Fibroblast of mammary gland (primary cell): ENCODE measurements around the gene TRIM40.
"Not testable (repeated sequence)": the region's sequence is repeated elsewhere in the genome, so short reads cannot be mapped to it uniquely, and the experiment has no call there.

Experiments used
- DNase-seq: peaks from one replicate; pipeline ENCODE4 v3.0.0-alpha.2; 2010; ENCODE audit warnings: low read depth
- H3K4me3 ChIP-seq: 2 replicates; pipeline ENCODE4 v1.5.1; 2011; ENCODE audit warnings: low read depth, mild to moderate bottlenecking, low read length, moderate library complexity; ENCODE audit not compliant: control insufficient read depth
- TF ChIP-seq, protein P1 (sequence below): conservative IDR thresholded peaks from 2 replicates; pipeline ENCODE4 v1.5.1; 2011; ENCODE audit warnings: low read depth, low read length, inconsistent platforms; ENCODE audit not compliant: control insufficient read depth, insufficient read depth

Gene TRIM40

DNA sequence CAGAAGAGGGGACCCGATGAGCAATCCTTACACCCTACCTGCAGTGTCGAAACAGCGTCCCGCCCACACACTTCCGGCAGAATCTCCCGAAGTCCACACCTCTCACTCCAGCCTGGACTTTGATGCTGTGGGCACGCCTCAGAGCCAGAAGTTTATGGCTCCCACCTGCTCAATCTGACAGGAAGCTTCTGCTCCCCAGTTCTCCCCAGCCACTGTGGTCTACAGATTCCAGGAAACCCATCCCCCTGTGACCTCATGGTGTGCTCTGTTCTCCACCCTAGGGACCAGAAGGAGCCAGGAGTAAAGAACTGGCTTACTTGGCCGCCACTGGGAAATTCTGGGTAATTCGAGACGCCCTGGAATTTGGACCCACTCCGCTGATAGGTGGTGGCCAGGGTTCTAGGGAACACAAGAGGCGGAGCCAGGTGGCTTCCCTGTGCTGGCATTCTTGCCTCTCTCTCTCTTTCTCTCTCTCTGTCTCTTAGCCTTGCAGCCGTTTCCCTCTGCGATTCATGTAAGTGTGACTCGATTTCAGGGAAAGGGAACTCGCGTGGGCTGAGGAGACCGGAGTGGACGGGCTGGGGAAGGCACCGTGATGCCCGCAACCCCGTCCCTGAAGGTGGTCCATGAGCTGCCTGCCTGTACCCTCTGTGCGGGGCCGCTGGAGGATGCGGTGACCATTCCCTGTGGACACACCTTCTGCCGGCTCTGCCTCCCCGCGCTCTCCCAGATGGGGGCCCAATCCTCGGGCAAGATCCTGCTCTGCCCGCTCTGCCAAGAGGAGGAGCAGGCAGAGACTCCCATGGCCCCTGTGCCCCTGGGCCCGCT, 27.4 kb downstream of the TRIM40 start, which contains the start of gene TRIM15:
Gene TRIM15 (plus strand): TSS at position 457 of the 828 bp plus-strand sequence. CDS start 139 bp downstream, at position 596.
- TF ChIP-seq, protein P1, sequence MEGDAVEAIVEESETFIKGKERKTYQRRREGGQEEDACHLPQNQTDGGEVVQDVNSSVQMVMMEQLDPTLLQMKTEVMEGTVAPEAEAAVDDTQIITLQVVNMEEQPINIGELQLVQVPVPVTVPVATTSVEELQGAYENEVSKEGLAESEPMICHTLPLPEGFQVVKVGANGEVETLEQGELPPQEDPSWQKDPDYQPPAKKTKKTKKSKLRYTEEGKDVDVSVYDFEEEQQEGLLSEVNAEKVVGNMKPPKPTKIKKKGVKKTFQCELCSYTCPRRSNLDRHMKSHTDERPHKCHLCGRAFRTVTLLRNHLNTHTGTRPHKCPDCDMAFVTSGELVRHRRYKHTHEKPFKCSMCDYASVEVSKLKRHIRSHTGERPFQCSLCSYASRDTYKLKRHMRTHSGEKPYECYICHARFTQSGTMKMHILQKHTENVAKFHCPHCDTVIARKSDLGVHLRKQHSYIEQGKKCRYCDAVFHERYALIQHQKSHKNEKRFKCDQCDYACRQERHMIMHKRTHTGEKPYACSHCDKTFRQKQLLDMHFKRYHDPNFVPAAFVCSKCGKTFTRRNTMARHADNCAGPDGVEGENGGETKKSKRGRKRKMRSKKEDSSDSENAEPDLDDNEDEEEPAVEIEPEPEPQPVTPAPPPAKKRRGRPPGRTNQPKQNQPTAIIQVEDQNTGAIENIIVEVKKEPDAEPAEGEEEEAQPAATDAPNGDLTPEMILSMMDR, result no peak
- DNase-seq, result no peak
- H3K4me3 ChIP-seq, result no peak within 1 kb of the TSS

DNA sequence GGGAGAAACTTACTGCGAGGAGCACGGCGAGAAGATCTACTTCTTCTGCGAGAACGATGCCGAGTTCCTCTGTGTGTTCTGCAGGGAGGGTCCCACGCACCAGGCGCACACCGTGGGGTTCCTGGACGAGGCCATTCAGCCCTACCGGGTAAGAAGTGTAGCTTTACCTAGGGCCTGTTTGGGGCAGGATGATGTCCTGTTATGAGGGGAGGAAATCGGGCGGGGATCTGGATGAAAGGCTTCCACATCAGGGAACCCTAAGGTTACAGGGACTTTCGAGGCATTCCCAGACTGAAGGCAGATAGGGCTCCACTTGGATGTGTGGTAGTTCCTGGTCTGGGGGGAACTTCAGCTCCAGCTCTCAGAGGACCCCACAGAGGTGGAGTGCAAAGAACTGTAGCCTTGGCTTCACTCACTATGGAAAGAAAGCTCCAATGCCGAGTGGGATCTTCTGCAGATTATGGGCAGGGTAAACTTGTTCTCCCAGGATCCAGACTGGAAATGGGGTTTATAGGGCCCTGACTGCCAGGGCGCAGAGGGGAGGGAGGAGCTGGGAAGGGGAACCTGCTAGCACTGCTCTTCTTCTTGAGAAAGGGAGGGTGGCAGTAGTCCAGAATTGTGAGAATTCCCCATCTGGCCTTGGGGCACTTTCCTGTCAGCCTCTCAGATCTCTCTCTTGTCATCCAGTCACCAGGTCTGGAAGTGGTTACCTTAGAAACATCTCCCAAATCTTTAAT, 28.1 kb downstream of the TRIM40 start:
- TF ChIP-seq, protein P1, result no peak
- no peak for DNase-seq
- H3K4me3 ChIP-seq, result no peak overlapping the region

DNA sequence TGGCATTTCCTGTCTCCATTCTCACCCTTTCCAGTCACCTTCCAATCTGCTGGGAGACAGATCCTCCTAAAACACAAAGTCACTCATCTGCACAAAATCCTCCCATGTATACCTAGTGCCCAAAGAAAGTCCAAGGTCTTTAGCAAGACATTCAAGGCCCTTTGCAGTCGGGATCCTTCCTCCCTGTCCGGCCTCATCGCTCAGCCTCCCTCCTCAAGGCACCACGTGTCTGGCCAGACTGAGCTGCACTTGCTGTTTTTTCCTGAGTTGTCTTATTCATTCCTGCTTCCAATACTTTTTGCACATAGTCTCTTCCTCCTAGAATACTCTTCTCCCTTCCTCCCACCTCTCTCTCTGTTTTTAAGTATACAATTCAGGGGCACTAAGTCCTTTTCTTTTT, 28.8 kb downstream of the TRIM40 start:
- no peak for DNase-seq
- TF ChIP-seq, protein P1, result no peak
- no peak overlapping the region for H3K4me3 ChIP-seq

DNA sequence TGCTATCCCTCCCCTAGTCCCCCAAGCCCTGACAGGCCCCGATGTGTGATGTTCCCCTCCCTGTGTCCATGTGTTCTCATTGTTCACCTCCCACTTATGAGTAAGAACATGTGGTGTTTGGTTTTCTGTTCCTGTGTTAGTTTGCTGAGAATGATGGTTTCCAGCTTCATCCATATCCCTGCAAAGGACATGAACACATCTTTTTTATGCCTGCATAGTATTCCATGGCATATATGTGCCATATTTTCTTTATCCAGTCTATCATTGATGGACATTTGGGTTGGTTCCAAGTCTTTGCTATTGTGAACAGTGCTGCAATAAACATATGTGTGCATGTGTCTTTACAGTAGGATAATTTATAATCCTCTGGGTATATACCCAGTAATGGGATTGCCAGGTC, 29.3 kb downstream of the TRIM40 start:
- not testable (repeated sequence) for H3K4me3 ChIP-seq, DNase-seq

DNA sequence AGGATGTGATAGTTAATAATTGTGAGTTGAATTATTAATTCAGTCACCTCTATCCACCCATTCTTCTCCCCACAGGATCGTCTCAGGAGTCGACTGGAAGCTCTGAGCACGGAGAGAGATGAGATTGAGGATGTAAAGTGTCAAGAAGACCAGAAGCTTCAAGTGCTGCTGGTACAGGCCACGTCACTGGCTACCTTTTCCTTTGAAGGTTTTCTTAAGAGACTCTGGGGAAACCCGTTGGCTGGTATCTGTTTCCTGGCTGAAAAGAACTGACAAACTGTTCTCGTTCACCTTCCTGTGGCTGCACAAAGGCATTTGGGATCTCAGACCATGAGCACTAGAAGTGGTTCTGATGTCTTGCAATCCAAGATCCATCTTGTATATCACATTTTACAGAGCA, 31.2 kb downstream of the TRIM40 start:
- H3K4me3 ChIP-seq, result no peak overlapping the region
- no peak for DNase-seq
- TF ChIP-seq, protein P1, result no peak

DNA sequence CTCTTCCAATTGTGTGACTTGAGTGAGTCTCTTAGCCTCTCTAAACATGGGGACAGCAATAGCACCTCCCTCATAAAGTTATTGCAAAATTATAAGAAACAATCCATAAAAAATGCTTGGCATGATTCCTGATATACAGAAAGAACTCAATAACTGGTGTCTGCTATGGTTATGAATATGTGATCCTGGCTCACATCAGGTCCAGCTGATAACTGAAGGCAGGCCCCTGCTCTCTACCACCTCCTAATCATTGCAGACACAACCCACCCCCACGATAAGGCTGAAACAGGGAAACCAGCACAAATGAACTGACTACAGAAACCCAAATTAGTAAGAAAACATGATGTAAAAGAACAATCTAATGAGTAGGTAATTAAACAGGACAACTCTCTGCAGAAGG, 32.8 kb downstream of the TRIM40 start:
- H3K4me3 ChIP-seq, result no peak overlapping the region
- TF ChIP-seq, protein P1, result no peak
- DNase-seq, result no peak
